Activated CD4-positive, CD25-positive, alpha-beta regulatory T cell treated with anti-CD3 and anti-CD28 coated beads, Interleukin-2, amount 50 U/mL, for 24 hours (primary cell): ENCODE results near the gene ZNF414.
"Not testable (repeated sequence)": the region's sequence is repeated elsewhere in the genome, so short reads cannot be mapped to it uniquely, and the experiment has no call there.

ENCODE experiments used
- ATAC-seq, 2 donors: fragments of 150-1000 bp; cut with Tn5 transposase; one replicate each; pipeline ENCODE4 v1.10.0; 2021; ENCODE audit warnings: mild to moderate bottlenecking in 1 of 2, moderate library complexity in 1 of 2

The ZNF414 gene

DNA sequence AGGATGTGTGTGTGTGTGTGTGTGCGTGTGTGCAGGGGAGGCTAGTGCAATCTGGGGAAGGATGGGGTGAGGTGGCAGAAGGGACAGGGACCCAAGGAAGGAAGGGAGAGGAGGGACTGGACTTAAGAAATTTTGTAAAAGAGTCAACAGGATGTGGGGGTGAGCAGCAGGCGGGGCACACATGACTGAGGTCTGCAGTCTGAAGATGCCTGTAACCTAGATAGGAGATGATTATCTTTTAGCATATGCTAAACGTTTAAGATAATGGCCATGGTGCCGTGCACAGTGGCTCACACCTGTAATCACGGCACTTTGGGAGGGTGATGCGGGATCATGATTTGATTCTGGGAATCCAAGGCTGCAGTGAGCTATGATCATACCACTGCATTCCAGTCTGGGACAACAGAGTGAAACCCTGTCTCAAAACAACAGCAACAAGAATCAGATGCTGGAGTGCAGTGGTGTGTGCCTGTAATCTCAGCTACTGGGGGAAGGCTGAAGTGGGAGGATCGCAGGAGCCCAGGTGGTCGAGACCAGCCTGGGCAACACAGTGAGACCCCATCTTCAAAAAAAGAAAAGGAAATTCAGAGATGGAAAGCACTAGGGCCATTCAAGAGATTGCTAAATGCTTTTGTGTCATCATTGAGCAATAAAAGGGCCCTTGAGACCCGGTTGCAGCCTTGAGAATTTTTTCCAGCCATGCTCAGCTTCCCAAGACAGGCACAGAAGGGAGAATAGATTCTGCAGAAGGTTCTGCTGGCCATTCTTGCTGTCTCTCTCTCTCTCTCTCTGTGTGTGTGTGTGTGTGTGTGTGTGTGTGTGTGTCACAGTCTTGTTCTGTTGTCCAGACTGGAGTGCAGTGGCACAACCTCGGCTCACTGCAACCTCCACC is 3.8 kb upstream of the ZNF414 start:
- peak in 1 of 2 donors; percentile 4 for ATAC-seq

- peak in 1 of 2 donors; percentile 5 for ATAC-seq
Measured at GRCh38 chr19:8515317-8515716, 1.4 kb upstream of the ZNF414 start.

- ATAC-seq, result not testable (repeated sequence)
Measured at GRCh38 chr19:8514505-8515009, 590 bp upstream of the ZNF414 start.

GRCh38 chr19:8513036-8513686 is 806 bp downstream of the ZNF414 start:
- no peak for ATAC-seq

- ATAC-seq, result no peak
Measured at GRCh38 chr19:8512115-8512967, 1.6 kb downstream of the ZNF414 start.

DNA sequence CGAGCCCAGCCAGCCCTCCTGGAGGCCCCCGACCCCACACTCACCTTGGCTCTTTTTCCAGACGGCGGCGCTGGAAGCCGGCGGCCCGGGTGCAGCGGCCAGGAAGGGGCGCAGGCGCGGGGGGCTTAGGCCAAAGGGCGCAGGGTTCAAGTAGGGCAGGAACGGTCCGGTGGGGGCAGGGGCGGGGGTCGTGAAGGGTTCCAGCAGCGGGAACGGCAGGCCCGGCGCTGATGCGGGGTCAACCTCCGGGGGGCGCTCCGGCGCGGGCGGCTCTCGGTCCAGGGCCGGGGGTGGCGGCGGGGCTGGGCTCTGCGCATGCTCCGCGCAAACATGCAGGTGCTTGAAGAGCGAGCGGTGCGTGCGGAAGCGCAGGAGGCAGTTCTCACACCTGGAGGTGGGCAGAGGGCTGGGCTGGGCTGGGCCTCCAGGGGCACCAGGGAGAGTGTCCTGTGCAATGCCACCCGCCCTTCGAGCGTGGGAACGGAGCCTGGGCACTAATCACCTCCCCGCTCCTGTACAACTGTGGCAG is 2.3 kb downstream of the ZNF414 start:
- no peak for ATAC-seq

- ATAC-seq, result no peak
Measured at GRCh38 chr19:8510589-8511115, 3.3 kb downstream of the ZNF414 start.

- no peak for ATAC-seq
Measured at GRCh38 chr19:8506402-8506957, 7.5 kb downstream of the ZNF414 start.

- ATAC-seq, result peak; percentile 79 to 83
Measured at GRCh38 chr19:8505680-8506401, 8.1 kb downstream of the ZNF414 start.

DNA sequence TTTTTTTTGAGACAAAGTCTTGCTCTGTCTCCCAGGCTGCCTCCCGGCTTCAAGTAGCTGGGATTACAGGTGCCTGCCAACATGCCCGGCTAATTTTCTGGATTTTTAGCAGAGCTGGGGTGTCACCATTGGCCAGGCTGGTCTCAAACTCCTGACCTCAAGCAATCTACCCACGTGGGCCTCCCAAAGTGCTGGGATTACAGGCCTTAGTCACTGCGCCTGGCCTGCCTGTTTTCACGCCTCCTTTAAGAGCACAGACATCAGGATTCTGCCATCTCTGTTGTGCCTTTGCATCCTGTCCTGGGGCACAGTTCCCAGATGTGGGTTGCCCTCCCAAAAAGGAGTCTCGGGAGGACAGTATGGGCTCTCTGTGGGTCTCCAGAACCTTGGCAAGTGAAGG is 9.0 kb downstream of the ZNF414 start:
- ATAC-seq, result no peak

DNA sequence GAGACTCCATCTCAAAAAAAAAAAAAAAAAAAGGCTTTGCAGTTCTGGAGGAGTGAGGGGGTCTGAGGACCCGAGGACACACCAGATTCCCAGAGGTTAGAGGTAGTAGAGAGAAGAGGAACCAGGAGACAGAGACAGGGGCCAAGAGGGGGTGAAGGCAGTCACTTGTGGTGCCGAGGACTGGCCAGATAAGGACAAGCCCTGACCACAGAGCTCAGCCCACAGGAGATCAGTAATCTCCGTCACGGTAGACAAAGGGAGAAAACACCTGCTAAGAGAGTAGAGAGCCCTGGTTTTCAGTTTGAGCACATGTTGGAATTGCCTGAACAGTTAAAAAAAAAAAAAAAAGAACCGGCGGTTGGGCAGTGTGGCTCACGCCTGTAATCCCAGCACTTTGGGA is 9.8 kb downstream of the ZNF414 start:
- no peak for ATAC-seq

GRCh38 chr19:8503510-8503909 is 10.5 kb downstream of the ZNF414 start:
- no peak for ATAC-seq

DNA sequence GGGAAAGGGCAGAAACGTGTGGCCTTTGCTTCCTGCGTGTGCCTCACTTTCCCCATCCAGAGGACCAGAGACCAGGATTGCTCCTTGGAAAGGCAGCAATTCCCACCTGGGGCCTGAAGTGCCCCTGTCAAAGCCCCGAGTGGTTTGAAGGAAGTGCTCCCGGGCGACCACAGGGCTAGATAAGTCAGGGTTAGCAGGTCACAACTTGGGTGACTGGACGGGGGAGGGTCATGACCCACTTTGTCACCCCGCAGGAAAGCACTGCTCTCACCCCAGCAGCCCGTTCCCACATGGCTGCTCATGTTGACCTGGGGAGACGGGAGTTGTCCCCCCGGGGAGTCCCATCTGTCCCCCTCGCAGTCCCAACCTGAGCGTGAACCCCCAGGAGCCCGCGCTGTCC is 12.0 kb downstream of the ZNF414 start:
- no peak for ATAC-seq

GRCh38 chr19:8501516-8501915 is 12.5 kb downstream of the ZNF414 start:
- no peak for ATAC-seq

- no peak for ATAC-seq
Measured at GRCh38 chr19:8500158-8500557, 13.8 kb downstream of the ZNF414 start.

- no peak for ATAC-seq
Measured at GRCh38 chr19:8499048-8499833, 14.7 kb downstream of the ZNF414 start.

- ATAC-seq, result no peak
Measured at GRCh38 chr19:8498295-8498694, 15.7 kb downstream of the ZNF414 start.

- no peak for ATAC-seq
Measured at GRCh38 chr19:8494158-8494557, 19.8 kb downstream of the ZNF414 start.

GRCh38 chr19:8491574-8491973 is 22.4 kb downstream of the ZNF414 start:
- ATAC-seq, result no peak

GRCh38 chr19:8490873-8491272 is 23.1 kb downstream of the ZNF414 start:
- no peak for ATAC-seq

DNA sequence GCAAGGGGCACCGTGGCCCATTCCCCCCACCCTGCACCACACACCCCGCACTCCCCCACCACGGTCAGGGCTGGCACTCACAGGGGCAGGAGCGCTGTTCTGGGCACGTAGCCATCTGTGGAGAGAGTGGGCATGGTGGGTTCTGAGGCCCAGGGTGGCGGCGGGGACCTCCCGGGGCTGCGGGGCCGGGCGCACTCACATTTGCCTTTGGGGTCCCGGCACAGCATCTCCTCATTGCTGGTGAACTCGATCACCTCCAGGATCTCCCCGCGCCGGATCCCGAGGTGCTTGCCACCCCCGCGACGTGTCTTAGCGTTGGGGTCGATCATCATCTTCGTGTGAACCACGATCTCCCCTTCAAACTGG is 23.6 kb downstream of the ZNF414 start:
- ATAC-seq, result no peak
